ENCODE data around the gene PLEKHH2.

Gene PLEKHH2

DNA sequence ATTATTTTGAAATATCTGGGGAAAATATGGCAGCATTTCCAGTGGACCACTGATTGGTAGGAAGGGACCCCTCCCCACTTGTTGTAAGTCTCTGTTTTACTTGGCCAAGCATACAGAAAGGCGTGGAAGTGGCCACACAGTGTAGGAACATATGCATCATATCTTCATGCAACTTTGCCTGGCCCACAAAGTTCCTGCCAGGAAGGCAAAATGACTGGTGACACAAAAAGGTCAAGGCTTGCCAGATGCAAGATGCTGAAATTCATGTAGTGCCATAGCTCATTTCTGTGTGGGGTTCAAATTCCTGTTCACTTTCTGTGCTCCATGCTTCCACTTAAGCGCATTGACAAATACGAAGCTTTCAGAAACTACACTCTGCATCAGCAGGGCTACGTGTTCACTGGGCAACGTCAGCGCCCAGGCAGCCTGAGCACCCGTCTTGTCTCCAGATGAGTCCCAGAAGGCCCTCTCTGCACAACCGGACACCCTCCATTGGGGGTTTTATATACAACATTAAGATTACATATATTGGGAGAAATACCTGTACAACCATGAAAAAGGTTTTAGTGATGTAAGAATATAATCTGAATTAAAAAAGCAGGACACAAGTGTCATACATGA, 140.4 kb downstream of the PLEKHH2 start:
- Histone ChIP-seq H3K4me1 (peaks cover 5% of the 10 kb centered on the region), H3K27ac (no peak overlapping the region), H3K36me3 (ENCODE audit: control insufficient read depth, insufficient read depth, low read length) (no peaks in the 10 kb centered on the region), H3K4me3 (ENCODE audit: low read depth, low read length) (no peak overlapping the region), H3K9me3 (ENCODE audit: control insufficient read depth, low read length) (no peaks in the 10 kb centered on the region), H3K27me3 (ENCODE audit: control insufficient read depth, insufficient read depth, low read length) (no peaks in the 10 kb centered on the region), H3K4me2 (ENCODE audit: low read length) (no peak overlapping the region), H2AFZ (no peak overlapping the region), H3K9ac (no peak overlapping the region), H3K79me2 (peaks cover 3% of the 10 kb centered on the region)
- TF ChIP-seq, protein P1, sequence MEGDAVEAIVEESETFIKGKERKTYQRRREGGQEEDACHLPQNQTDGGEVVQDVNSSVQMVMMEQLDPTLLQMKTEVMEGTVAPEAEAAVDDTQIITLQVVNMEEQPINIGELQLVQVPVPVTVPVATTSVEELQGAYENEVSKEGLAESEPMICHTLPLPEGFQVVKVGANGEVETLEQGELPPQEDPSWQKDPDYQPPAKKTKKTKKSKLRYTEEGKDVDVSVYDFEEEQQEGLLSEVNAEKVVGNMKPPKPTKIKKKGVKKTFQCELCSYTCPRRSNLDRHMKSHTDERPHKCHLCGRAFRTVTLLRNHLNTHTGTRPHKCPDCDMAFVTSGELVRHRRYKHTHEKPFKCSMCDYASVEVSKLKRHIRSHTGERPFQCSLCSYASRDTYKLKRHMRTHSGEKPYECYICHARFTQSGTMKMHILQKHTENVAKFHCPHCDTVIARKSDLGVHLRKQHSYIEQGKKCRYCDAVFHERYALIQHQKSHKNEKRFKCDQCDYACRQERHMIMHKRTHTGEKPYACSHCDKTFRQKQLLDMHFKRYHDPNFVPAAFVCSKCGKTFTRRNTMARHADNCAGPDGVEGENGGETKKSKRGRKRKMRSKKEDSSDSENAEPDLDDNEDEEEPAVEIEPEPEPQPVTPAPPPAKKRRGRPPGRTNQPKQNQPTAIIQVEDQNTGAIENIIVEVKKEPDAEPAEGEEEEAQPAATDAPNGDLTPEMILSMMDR (IDR thresholded peaks at IDR 0.05): no peak

DNA sequence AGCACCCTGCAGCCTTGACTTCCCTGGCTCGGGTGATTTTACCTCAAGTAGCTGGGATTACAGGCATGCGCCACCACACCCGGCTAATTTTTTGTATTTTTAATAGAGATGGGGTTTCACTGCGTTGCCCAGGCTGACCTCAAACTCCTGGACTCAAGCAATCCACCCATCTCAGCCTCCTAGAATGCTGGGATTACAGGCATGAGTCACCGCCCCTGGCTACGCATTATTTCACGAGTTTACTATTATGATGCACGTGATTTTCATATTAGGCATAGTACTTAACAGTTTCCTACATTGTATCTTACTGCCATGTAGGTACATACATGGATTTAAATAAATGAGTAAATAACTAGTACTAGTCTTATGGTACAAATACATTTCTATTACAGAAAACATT, 141.2 kb downstream of the PLEKHH2 start:
- TF ChIP-seq, protein P1 (IDR thresholded peaks at IDR 0.05): no peak

DNA sequence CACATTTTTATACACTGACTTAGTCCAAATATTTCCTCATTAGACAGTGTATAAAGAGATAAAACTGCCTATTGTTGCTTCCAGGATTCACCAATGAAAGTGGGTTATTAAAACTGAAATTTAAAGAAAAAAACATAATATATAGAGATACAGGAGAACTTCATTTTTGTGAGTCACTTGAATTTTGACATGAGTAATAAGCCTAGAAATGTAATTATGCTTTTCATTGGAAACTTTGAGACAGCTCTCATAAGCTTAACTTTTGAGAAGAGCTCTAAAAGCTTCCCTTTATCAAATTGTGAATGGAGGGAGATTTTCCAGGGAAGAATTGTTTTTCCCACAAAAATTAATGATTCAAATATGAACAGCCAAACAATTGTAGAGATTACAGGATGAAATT, 150.8 kb downstream of the PLEKHH2 start:
- H2AFZ ChIP-seq: no peak overlapping the region
- H3K9ac ChIP-seq: no peak overlapping the region
- TF ChIP-seq, protein P1 (IDR thresholded peaks at IDR 0.05): no peak
- H3K4me2 ChIP-seq (ENCODE audit: low read length): no peak overlapping the region
- H3K4me1 ChIP-seq: no peaks in the 10 kb centered on the region
- no peaks in the 10 kb centered on the region for H3K27me3 ChIP-seq (ENCODE audit: control insufficient read depth, insufficient read depth, low read length)
- H3K4me3 ChIP-seq (ENCODE audit: low read depth, low read length): no peak overlapping the region
- no peaks in the 10 kb centered on the region for H3K79me2 ChIP-seq
- H3K9me3 ChIP-seq (ENCODE audit: control insufficient read depth, low read length): no peaks in the 10 kb centered on the region
- no peak overlapping the region for H3K27ac ChIP-seq
- H3K36me3 ChIP-seq (ENCODE audit: control insufficient read depth, insufficient read depth, low read length): no peaks in the 10 kb centered on the region

More for the DNA sequence above, 141.2 kb downstream of the PLEKHH2 start:
- Histone ChIP-seq H3K9ac (no peak overlapping the region), H3K27ac (no peak overlapping the region), H3K36me3 (ENCODE audit: control insufficient read depth, insufficient read depth, low read length) (no peaks in the 10 kb centered on the region), H3K4me2 (ENCODE audit: low read length) (no peak overlapping the region), H3K79me2 (peaks cover 3% of the 10 kb centered on the region), H3K4me3 (ENCODE audit: low read depth, low read length) (no peak overlapping the region), H3K27me3 (ENCODE audit: control insufficient read depth, insufficient read depth, low read length) (no peaks in the 10 kb centered on the region), H3K4me1 (peaks cover 5% of the 10 kb centered on the region), H3K9me3 (ENCODE audit: control insufficient read depth, low read length) (no peaks in the 10 kb centered on the region), H2AFZ (no peak overlapping the region)

DNA sequence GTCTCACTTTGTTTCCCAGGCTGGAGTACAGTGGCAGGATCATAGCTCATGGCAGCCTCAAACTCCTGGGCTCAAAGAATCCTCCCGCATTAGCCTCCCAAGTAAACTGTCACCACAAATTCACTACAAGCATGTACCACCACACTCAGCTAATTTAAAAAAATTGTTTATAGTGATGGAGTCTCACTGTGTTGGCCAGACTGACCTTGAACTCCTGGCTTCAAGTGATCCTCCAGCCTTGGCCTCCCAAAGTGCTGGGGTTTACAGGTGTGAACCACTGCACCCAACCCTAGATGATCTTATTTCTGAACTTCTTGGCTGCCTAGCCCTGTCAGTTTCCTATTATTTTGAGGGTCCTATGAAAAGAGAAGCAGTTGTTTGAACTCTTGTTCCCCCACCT, 151.6 kb downstream of the PLEKHH2 start:
- Histone ChIP-seq H3K79me2 (no peaks in the 10 kb centered on the region), H3K27me3 (ENCODE audit: control insufficient read depth, insufficient read depth, low read length) (no peaks in the 10 kb centered on the region), H3K9me3 (ENCODE audit: control insufficient read depth, low read length) (no peaks in the 10 kb centered on the region), H2AFZ (no peak overlapping the region), H3K4me1 (no peaks in the 10 kb centered on the region), H3K4me2 (ENCODE audit: low read length) (no peak overlapping the region), H3K9ac (no peak overlapping the region), H3K4me3 (ENCODE audit: low read depth, low read length) (no peak overlapping the region), H3K36me3 (ENCODE audit: control insufficient read depth, insufficient read depth, low read length) (no peaks in the 10 kb centered on the region), H3K27ac (no peak overlapping the region)
- TF ChIP-seq, protein P1 (IDR thresholded peaks at IDR 0.05): no peak

DNA sequence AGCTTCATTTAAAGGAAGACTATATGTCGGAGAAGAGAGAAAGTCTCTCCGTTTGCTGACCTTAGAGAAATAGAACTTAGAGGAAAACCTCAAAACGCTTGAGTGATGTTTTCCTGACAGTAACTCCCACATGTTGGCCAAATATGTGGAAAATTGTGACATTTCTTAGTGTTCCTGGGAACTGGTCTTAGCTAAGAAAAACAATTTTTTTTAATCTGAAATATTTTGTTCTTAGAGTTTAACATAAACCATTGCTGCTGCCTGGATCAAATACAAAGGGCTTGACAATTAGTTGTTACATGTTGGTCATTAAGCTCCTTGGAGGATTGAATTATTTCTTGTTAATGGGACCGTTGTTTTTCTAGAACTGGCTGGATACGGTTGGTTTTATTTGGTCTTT, 153.1 kb downstream of the PLEKHH2 start:
- Histone ChIP-seq H3K4me1 (no peaks in the 10 kb centered on the region), H3K79me2 (no peaks in the 10 kb centered on the region), H2AFZ (no peak overlapping the region), H3K36me3 (ENCODE audit: control insufficient read depth, insufficient read depth, low read length) (no peaks in the 10 kb centered on the region), H3K27me3 (ENCODE audit: control insufficient read depth, insufficient read depth, low read length) (no peaks in the 10 kb centered on the region), H3K4me3 (ENCODE audit: low read depth, low read length) (no peak overlapping the region), H3K9ac (no peak overlapping the region), H3K4me2 (ENCODE audit: low read length) (no peak overlapping the region), H3K9me3 (ENCODE audit: control insufficient read depth, low read length) (no peaks in the 10 kb centered on the region), H3K27ac (peak overlapping the region; percentile 13)
- TF ChIP-seq, protein P1 (IDR thresholded peaks at IDR 0.05): no peak
